Fibroblast of the aortic adventitia (primary cell): ENCODE data around the gene AHSA1. TPM values are rescaled to one million over a fixed set of nuclear protein-coding genes. Genes with fewer than 3 reads are reported as not detected.
A peak's percentile ranks its signal among the peaks of the same experiment; 100 is the strongest.

Experiments used
- DNase-seq: peaks from one replicate; pipeline ENCODE4 v3.0.0-alpha.2; 2010; ENCODE audit warnings: low read depth
- H3K4me3 ChIP-seq: 2 replicates; pipeline ENCODE4 v1.5.1; 2011; ENCODE audit warnings: low read depth, mild to moderate bottlenecking, control low read depth, low read length, moderate library complexity
- CTCF ChIP-seq: IDR thresholded peaks from 2 replicates; pipeline ENCODE4 v1.5.1; 2011; ENCODE audit warnings: mild to moderate bottlenecking, low read length, control low read depth, inconsistent platforms; ENCODE audit not compliant: insufficient read depth
- total RNA-seq: library from RNA; depleted of rRNA; stranded (reverse); fragments of >200 nt; gene quantifications from 2 replicates; pipeline ENCODE4 v1.2.3, GENCODE V29; 2012; ENCODE audit warnings: low replicate concordance

The AHSA1 gene
- total RNA-seq, 1 donor: 68.2 TPM

DNA sequence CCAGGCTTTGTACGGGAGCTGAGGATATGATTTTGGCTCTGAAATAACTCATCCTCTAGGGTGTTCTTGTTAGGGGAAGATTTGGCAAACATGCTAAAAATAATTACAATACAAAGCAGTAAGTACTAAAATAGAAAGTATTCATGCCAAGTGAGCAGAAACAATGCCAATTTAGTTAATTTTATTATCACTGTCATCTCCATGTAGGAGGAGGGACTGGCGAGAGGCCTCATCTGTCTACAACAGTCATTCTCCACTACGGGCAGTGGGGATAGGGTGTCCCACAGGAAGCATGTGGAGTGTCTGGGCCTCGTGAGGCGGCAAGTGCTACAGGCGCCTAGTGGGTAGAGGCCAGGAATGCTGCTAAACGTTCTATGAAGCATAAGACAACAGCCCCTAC, 37.4 kb downstream of the AHSA1 start:
- DNase-seq: no peak
- no peak for TF ChIP-seq CTCF
- no peak overlapping the region for H3K4me3 ChIP-seq

GRCh38 chr14:77498120-77498979, 40.5 kb downstream of the AHSA1 start, which contains the start of gene ISM2:
Gene ISM2 (minus strand): TSS chr14:77498816. CDS start chr14:77498793, 23 bp downstream.
- H3K4me3 ChIP-seq: peak within 1 kb of the TSS; percentile 59
- DNase-seq: peak; percentile 23
- no peak for TF ChIP-seq CTCF

GRCh38 chr14:77498984-77499527, 41.2 kb downstream of the AHSA1 start:
- H3K4me3 ChIP-seq: peak overlapping the region; percentile 59
- no peak for TF ChIP-seq CTCF
- DNase-seq: no peak

DNA sequence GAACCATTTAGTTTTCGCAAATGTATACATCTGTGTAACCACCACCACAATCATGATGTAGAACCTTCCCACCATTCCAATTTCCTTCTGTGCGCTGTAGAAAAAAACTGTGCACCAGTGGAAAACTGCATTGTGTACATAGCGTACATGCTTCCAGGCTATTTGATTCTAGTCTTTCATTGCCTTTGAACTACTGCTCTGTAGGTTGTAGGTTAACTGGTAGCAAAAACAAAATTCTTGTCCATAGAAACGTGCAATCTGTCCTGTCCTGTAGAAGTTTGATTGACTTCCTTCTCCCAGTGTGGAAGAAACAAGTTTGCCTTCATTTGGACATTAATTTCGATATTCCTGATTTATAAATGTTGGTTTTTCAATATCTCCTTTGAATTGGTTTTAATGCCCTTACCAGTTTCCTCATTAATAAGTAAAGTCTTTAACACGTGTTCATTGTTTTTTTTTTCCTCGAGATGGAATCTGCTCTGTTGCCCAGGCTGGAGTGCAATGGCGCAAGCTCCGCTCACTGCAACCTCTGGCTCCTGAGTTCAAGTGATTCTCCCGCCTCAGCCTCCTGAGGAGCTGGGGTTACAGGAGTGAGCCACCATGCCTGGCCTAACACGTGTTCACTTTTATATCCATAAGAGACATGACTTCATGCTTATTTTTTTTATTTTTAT, 44.4 kb downstream of the AHSA1 start:
- no peak overlapping the region for H3K4me3 ChIP-seq
- no peak for DNase-seq
- no peak for TF ChIP-seq CTCF

- no peak for TF ChIP-seq CTCF
- DNase-seq: no peak
- no peak overlapping the region for H3K4me3 ChIP-seq
Observed at GRCh38 chr14:77503138-77503537, 45.2 kb downstream of the AHSA1 start.

DNA sequence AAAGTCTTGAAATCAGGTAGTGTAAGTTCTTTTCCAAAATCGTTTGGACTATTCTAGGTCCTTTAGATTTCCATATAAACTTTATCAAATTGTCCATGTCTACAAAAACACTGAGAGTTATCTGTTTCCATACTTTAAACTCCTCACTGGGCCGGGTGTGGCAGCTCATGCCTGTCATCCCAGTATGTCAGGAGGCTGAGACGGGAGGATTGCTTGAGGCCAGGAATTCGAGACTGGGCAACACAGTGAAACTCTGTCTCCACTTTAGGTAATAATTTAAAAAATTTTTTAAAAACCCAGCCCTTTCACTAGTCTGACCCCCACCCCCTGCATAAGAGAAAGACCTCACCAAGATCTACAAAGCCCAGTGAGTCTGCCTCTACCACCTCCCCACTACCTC, 47.1 kb downstream of the AHSA1 start:
- no peak for TF ChIP-seq CTCF
- no peak for DNase-seq
- H3K4me3 ChIP-seq: no peak overlapping the region
